Kidney epithelial cell (primary cell): ENCODE measurements around the gene RNF157. TPM values are rescaled to one million over a fixed set of nuclear protein-coding genes. Genes with fewer than 3 reads are reported as not detected.

Experiments used
- DNase-seq: peaks from one replicate; pipeline ENCODE4 v3.0.0-alpha.2; 2010; ENCODE audit warnings: low read depth
- H3K27me3 ChIP-seq: 2 replicates; pipeline ENCODE4 v1.6.0; 2011; ENCODE audit warnings: low read length; ENCODE audit not compliant: control insufficient read depth, insufficient read depth
- H3K36me3 ChIP-seq: 2 replicates; pipeline ENCODE4 v1.5.1; 2011; ENCODE audit warnings: low read length; ENCODE audit not compliant: control insufficient read depth, insufficient read depth
- H3K4me3 ChIP-seq: 2 replicates; pipeline ENCODE4 v1.5.1; 2011; ENCODE audit warnings: low read depth, mild to moderate bottlenecking, control low read depth, low read length
- CTCF ChIP-seq: IDR thresholded peaks from 2 replicates; pipeline ENCODE4 v1.5.1; 2011; ENCODE audit warnings: mild to moderate bottlenecking, moderate library complexity, low read length, control low read depth, inconsistent platforms; ENCODE audit not compliant: insufficient read depth, poor library complexity, severe bottlenecking
- total RNA-seq: library from RNA; depleted of rRNA; stranded (reverse); fragments of >200 nt; gene quantifications from 2 replicates; pipeline ENCODE4 v1.2.3, GENCODE V29; 2015

Gene RNF157
- total RNA-seq, 1 donor from 2014 or later: 6.0 TPM

GRCh38 chr17:76123749-76124581 is 116.3 kb downstream of the RNF157 start:
- no peak for TF ChIP-seq CTCF
- no peak for DNase-seq
- no peak overlapping the region for H3K4me3 ChIP-seq
- no peaks in the 10 kb centered on the region for H3K27me3 ChIP-seq
- no peaks in the 10 kb centered on the region for H3K36me3 ChIP-seq

GRCh38 chr17:76123191-76123499 is 117.1 kb downstream of the RNF157 start:
- no peak for DNase-seq
- no peak for TF ChIP-seq CTCF
- H3K36me3 ChIP-seq: no peaks in the 10 kb centered on the region
- H3K27me3 ChIP-seq: no peaks in the 10 kb centered on the region
- no peak overlapping the region for H3K4me3 ChIP-seq

GRCh38 chr17:76122431-76123190 is 117.7 kb downstream of the RNF157 start:
- no peak for DNase-seq
- TF ChIP-seq CTCF: no peak
- H3K4me3 ChIP-seq: no peak overlapping the region
- H3K36me3 ChIP-seq: no peaks in the 10 kb centered on the region
- no peaks in the 10 kb centered on the region for H3K27me3 ChIP-seq

- no peak overlapping the region for H3K4me3 ChIP-seq
- no peak for TF ChIP-seq CTCF
- no peaks in the 10 kb centered on the region for H3K27me3 ChIP-seq
- H3K36me3 ChIP-seq: no peaks in the 10 kb centered on the region
- no peak for DNase-seq
Observed at GRCh38 chr17:76121932-76122430, 118.3 kb downstream of the RNF157 start.

- Histone ChIP-seq H3K4me3 (no peak overlapping the region), H3K36me3 (no peaks in the 10 kb centered on the region), H3K27me3 (no peaks in the 10 kb centered on the region)
- DNase-seq: no peak
- no peak for TF ChIP-seq CTCF
Observed at GRCh38 chr17:76120658-76121008, 119.7 kb downstream of the RNF157 start.
